Measurements from ENCODE around the gene MAPK10.

MAPK10 gene

GRCh38 chr4:86388252-86388651 is 28.4 kb upstream of the MAPK10 start:
- CTCF ChIA-PET: interaction anchor here (0.6 kb wide), 1 partner anchor 64 kb away, joined by 3 read pairs; no protein-coding TSS in a partner anchor
- DNase-seq (ENCODE audit: low spot score): no peak
- POLR2A ChIA-PET (ENCODE audit: low non-redundant PET): no interaction called here
- no peak for TF ChIP-seq CTCF (conservative IDR thresholded peaks at IDR 0.05; ENCODE audit: low read depth)
- no peak overlapping the region for H3K27ac ChIP-seq

GRCh38 chr4:86386817-86387415 is 27.1 kb upstream of the MAPK10 start:
- POLR2A ChIA-PET (ENCODE audit: low non-redundant PET): no interaction called here

GRCh38 chr4:86386201-86386600 is 26.3 kb upstream of the MAPK10 start:
- DNase-seq (ENCODE audit: low spot score): no peak
- TF ChIP-seq CTCF (conservative IDR thresholded peaks at IDR 0.05; ENCODE audit: low read depth): no peak
- H3K27ac ChIP-seq: no peak overlapping the region
- ChIA-PET POLR2A (ENCODE audit: low non-redundant PET) (no interaction called here), CTCF (no interaction called here)

More at GRCh38 chr4:86386817-86387415, 27.1 kb upstream of the MAPK10 start:
- DNase-seq (ENCODE audit: low spot score): no peak
- CTCF ChIA-PET: no interaction called here
- H3K27ac ChIP-seq: no peak overlapping the region
- TF ChIP-seq CTCF (conservative IDR thresholded peaks at IDR 0.05; ENCODE audit: low read depth): no peak

- TF ChIP-seq CTCF (conservative IDR thresholded peaks at IDR 0.05; ENCODE audit: low read depth): no peak
- CTCF ChIA-PET: no interaction called here
- POLR2A ChIA-PET (ENCODE audit: low non-redundant PET): no interaction called here
- no peak for DNase-seq (ENCODE audit: low spot score)
- no peak overlapping the region for H3K27ac ChIP-seq
Measured at GRCh38 chr4:86381431-86381830, 21.6 kb upstream of the MAPK10 start.

GRCh38 chr4:86380181-86380724 is 20.4 kb upstream of the MAPK10 start:
- CTCF ChIA-PET: no interaction called here
- DNase-seq (ENCODE audit: low spot score): no peak
- no peak for TF ChIP-seq CTCF (conservative IDR thresholded peaks at IDR 0.05; ENCODE audit: low read depth)
- POLR2A ChIA-PET (ENCODE audit: low non-redundant PET): no interaction called here
- no peak overlapping the region for H3K27ac ChIP-seq

GRCh38 chr4:86376850-86377249 is 17.0 kb upstream of the MAPK10 start:
- H3K27ac ChIP-seq: no peak overlapping the region
- CTCF ChIA-PET: no interaction called here
- no peak for DNase-seq (ENCODE audit: low spot score)
- POLR2A ChIA-PET (ENCODE audit: low non-redundant PET): no interaction called here
- no peak for TF ChIP-seq CTCF (conservative IDR thresholded peaks at IDR 0.05; ENCODE audit: low read depth)

All from RWPE1 (cell line).